ENCODE measurements around the gene ABCB11. TPM values are rescaled to one million over a fixed set of nuclear protein-coding genes. Genes with fewer than 3 reads are reported as not detected.
"Not testable (repeated sequence)": the region's sequence is repeated elsewhere in the genome, so short reads cannot be mapped to it uniquely, and the experiment has no call there.

Gene ABCB11
- total RNA-seq, 4 donors from 2014 or later: 0.06 TPM; not detected in 3

GRCh38 chr2:169012812-169013627, 18.1 kb downstream of the ABCB11 start:
- H3K36me3 ChIP-seq: no peaks in the 10 kb centered on the region
- H3K4me1 ChIP-seq: peaks cover 0 to 4% (median 0%) of the 10 kb centered on the region in 4 donors
- H3K9me3 ChIP-seq: no peaks in the 10 kb centered on the region
- H3K4me3 ChIP-seq: no peak overlapping the region
- WGBS: 69% methylated on average over 6 of the region's 6 CpGs
- intact Hi-C loops (cut with DNase I): no loop called here
- no peak overlapping the region for H3K27ac ChIP-seq (replicated peaks in 1 of 4)
- no peak for DNase-seq (ENCODE audit: extremely low spot score)
- no peak for TF ChIP-seq POLR2A (IDR thresholded peaks at IDR 0.05; ENCODE audit: low read depth)
- no peak for TF ChIP-seq CTCF (IDR thresholded peaks at IDR 0.05)
- H3K27me3 ChIP-seq: no peaks in the 10 kb centered on the region

DNA sequence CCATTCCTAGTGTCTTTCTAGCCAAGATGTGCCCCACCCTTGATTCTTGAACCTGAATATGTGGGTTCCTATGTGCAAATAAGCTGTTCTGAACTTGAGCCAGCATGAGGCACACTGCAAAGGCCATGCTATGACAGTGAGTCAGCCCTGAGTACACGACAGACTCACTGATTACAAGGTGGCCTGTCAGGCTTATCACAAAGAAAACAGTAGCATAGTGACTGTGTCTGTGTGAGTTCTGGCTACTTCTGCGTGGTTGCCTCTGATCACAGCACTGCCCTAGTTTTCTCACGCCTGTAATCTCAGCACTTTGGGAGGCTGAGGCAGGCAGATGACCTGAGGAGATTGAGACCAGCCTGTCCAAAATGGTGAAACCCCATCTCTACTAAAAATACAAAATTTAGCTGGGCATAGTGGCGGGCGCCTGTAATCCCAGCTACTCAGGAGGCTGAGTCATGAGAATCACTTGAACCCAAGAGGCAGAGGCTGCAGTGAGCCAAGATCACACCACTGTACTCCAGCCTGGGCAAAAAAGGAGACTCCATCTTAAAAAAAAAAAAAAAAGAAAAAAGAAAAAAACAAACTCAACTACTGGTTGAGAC, 18.8 kb downstream of the ABCB11 start:
- H3K4me3 ChIP-seq; intact Hi-C loops (cut with DNase I); H3K9me3 ChIP-seq; H3K27me3 ChIP-seq; DNase-seq (ENCODE audit: extremely low spot score); H3K36me3 ChIP-seq; H3K4me1 ChIP-seq; H3K27ac ChIP-seq (replicated peaks in 1 of 4): not testable (repeated sequence)
- 69% methylated on average over 5 of the region's 5 CpGs for WGBS

DNA sequence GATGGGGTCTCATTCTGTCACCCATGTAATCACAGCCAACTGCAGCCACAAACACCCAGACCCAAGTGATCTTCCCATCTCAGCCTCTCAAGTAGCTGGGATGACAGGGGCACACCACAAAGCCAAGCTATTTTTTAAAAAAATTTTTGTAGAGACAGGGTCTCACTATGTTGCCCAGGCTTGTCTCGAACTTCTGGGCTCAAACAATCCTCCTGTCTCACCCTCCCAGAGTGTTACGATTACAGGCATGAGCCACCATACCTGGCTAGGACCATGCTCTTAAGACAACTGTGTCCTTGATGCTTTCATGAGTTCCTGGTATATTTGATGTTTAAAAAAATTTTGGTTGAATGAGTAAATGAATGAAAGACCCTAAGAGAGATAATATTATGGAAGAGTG, 19.4 kb downstream of the ABCB11 start:
- Histone ChIP-seq H3K27me3 (no peaks in the 10 kb centered on the region), H3K4me1 (peaks cover 0 to 4% (median 0%) of the 10 kb centered on the region in 4 donors), H3K27ac (replicated peaks in 1 of 4) (no peak overlapping the region), H3K9me3 (no peaks in the 10 kb centered on the region), H3K36me3 (no peaks in the 10 kb centered on the region), H3K4me3 (no peak overlapping the region)
- no peak for DNase-seq (ENCODE audit: extremely low spot score)
- TF ChIP-seq CTCF (IDR thresholded peaks at IDR 0.05) (no peak), POLR2AphosphoS5 (IDR thresholded peaks at IDR 0.05) (no peak), POLR2A (IDR thresholded peaks at IDR 0.05; ENCODE audit: low read depth) (no peak), EP300 (IDR thresholded peaks at IDR 0.05) (no peak)
- intact Hi-C loops (cut with DNase I): no loop called here
- WGBS: 86% methylated on average over 2 of the region's 2 CpGs

DNA sequence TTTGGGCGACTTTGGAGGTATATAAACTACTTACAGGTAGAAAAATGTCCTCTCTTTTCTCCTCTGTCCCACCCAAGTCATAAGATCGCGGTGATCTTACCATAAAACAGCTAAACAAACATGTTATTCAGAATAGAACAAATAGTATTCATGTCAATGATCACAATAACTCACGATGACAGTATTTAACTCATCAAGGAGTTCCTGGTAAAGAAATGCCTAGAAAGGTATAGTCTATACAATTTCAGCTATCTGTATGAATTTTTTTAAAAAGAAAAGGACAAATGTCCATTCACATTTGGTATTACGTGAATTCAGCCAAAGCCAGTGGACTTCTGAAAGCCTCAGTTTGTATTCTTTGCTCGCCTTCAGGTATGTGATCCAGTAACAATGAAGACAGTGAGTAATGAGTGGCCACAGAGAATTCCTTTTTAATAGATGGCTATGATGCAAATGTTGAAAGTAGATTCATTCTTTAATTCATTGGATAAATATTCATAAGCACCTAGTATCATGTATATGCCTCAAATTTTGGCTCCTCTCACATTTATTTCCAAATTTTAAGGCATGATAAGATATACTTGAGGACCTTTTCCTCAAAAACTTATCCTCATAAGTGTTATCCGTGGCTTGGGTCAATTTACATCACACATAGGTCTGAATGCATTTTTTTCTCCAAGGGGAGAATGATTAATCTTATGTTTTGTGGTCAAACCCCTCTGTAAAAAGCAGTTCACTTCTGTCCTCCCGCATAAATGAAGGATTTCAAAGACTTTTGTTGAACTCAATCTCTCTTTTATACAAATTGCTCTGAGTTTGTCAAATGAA, 20.3 kb downstream of the ABCB11 start:
- Histone ChIP-seq H3K4me1 (peaks cover 0 to 4% (median 0%) of the 10 kb centered on the region in 4 donors), H3K36me3 (no peaks in the 10 kb centered on the region), H3K27ac (replicated peaks in 1 of 4) (no peak overlapping the region), H3K9me3 (no peaks in the 10 kb centered on the region), H3K4me3 (no peak overlapping the region), H3K27me3 (no peaks in the 10 kb centered on the region)
- intact Hi-C loops (cut with DNase I): no loop called here
- no peak for TF ChIP-seq EP300 (IDR thresholded peaks at IDR 0.05)
- TF ChIP-seq CTCF (IDR thresholded peaks at IDR 0.05): no peak
- no peak for TF ChIP-seq POLR2AphosphoS5 (IDR thresholded peaks at IDR 0.05)
- no peak for TF ChIP-seq POLR2A (IDR thresholded peaks at IDR 0.05; ENCODE audit: low read depth)
- no peak for DNase-seq (ENCODE audit: extremely low spot score)
- 63% methylated on average over 8 of the region's 8 CpGs for WGBS
